OCI-LY7 (cell line): ENCODE data around the gene LOXHD1. TPM values are rescaled to one million over a fixed set of nuclear protein-coding genes. Genes with fewer than 3 reads are reported as not detected.

ENCODE experiments used
- BruUV-seq: library from RNA; stranded (reverse); fragments of 400-500 nt; replicated peaks from 2 replicates; lab custom pipeline; 2021; lab: Mats Ljungman, UMichigan
- CTCF ChIA-PET: fragments of 300-600 bp; sonication (Branson Sonifier 250); formaldehyde crosslinking; loops from one replicate; lab custom pipeline; 2022; ENCODE audit warnings: antibody characterized with exemption; ENCODE audit not compliant: unreplicated experiment; lab: Charles Lee
- POLR2A ChIA-PET: fragments of 300-600 bp; sonication (Branson Sonifier 250); formaldehyde crosslinking; loops from one replicate; lab custom pipeline; 2022; ENCODE audit warnings: antibody characterized with exemption; lab: Charles Lee
- DNase-seq: peaks from one replicate; pipeline ENCODE4 v3.0.0-alpha.2; 2015; ENCODE audit warnings: low spot score
- H2AFZ ChIP-seq: fragments of 200-600 bp; sonication (generic), shearing (Covaris generic); 2 replicates; pipeline ENCODE4 v1.6.1; 2014; ENCODE audit warnings: mild to moderate bottlenecking, antibody characterized with exemption, low read length, moderate library complexity
- H3K27ac ChIP-seq: fragments of 200-600 bp; sonication (generic); 2 replicates; pipeline ENCODE4 v1.5.1; 2014; ENCODE audit warnings: mixed run types, low read depth, mild to moderate bottlenecking, moderate library complexity, low read length, inconsistent platforms; ENCODE audit not compliant: poor library complexity, severe bottlenecking
- H3K36me3 ChIP-seq: fragments of 200-600 bp; sonication (generic); 2 replicates; pipeline ENCODE4 v1.6.1; 2014; ENCODE audit warnings: mild to moderate bottlenecking, antibody characterized with exemption, low read length, moderate library complexity, mixed read lengths; ENCODE audit not compliant: insufficient read depth
- H3K4me1 ChIP-seq: fragments of 200-600 bp; sonication (generic); 2 replicates; pipeline ENCODE4 v1.5.1; 2014; ENCODE audit warnings: mild to moderate bottlenecking, low read length; ENCODE audit not compliant: insufficient read depth, poor library complexity, severe bottlenecking
- H3K4me2 ChIP-seq: fragments of 200-600 bp; sonication (generic); 2 replicates; pipeline ENCODE4 v1.6.1; 2014; ENCODE audit warnings: mild to moderate bottlenecking, low read length
- H3K4me3 ChIP-seq: fragments of 200-600 bp; sonication (generic); 2 replicates; pipeline ENCODE4 v1.5.1; 2014; ENCODE audit warnings: mild to moderate bottlenecking, low read depth, low read length; ENCODE audit not compliant: poor library complexity, severe bottlenecking
- H3K79me2 ChIP-seq: fragments of 200-600 bp; sonication (generic); 2 replicates; pipeline ENCODE4 v1.6.1; 2016; ENCODE audit warnings: low read depth, mild to moderate bottlenecking, low read length, moderate library complexity, mixed read lengths; ENCODE audit not compliant: insufficient read depth
- H3K9me2 ChIP-seq: fragments of 200-600 bp; sonication (generic); 2 replicates; pipeline ENCODE4 v1.6.1; 2016; ENCODE audit warnings: mild to moderate bottlenecking, low read length, mixed read lengths; ENCODE audit not compliant: insufficient read depth
- H3K9me3 ChIP-seq: fragments of 200-600 bp; sonication (generic); 2 replicates; pipeline ENCODE4 v1.6.1; 2014; ENCODE audit warnings: mild to moderate bottlenecking, mixed run types, low read length, mixed read lengths
- H4K20me1 ChIP-seq: fragments of 200-600 bp; sonication (generic); 2 replicates; pipeline ENCODE4 v1.6.1; 2014; ENCODE audit warnings: mild to moderate bottlenecking, antibody characterized with exemption, low read length, moderate library complexity, mixed read lengths; ENCODE audit not compliant: insufficient read depth
- CTCF ChIP-seq: fragments of 200-600 bp; sonication (generic); conservative IDR thresholded peaks from 2 replicates; pipeline ENCODE4 v1.5.1; 2014; ENCODE audit warnings: mild to moderate bottlenecking, antibody characterized with exemption, low read length, moderate library complexity, mixed read lengths
- EZH2phosphoT487 ChIP-seq: fragments of 200-600 bp; sonication (generic); IDR thresholded peaks from 2 replicates; pipeline ENCODE4 v1.6.1; 2018; ENCODE audit warnings: low read depth, borderline replicate concordance, mild to moderate bottlenecking, mixed run types, antibody characterized with exemption, low read length, moderate library complexity, mixed read lengths
- intact Hi-C: fragments of 100-400 bp; cut with micrococcal nuclease; formaldehyde crosslinking; loops from one replicate; pipeline ENCODE4 v1.10.0; 2022; ENCODE audit not compliant: unreplicated experiment
- total RNA-seq, 2 experiments: library from RNA; depleted of rRNA in 1 of 2; stranded (reverse); fragments of >200 nt in 1 of 2; shearing (Covaris generic) in 1 of 2; gene quantifications; 2 replicates each; pipeline ENCODE4 v1.2.3, GENCODE V29; 2014 to 2022

LOXHD1 gene
- total RNA-seq, 2 experiments from 2014 or later, result not detected

- no peak for TF ChIP-seq CTCF
- TF ChIP-seq EZH2phosphoT487, result no peak
- POLR2A ChIA-PET, result no interaction called here
- H3K9me3 ChIP-seq, result no peaks in the 10 kb centered on the region
Measured at GRCh38 chr18:46688853-46689525, 32.0 kb upstream of the LOXHD1 start.

GRCh38 chr18:46686186-46686585, 29.2 kb upstream of the LOXHD1 start:
- no TSS peak for BruUV-seq
- Histone ChIP-seq H3K9me3 (no peaks in the 10 kb centered on the region), H3K4me3 (no peak overlapping the region), H3K4me2 (no peak overlapping the region), H3K27ac (no peak overlapping the region), H4K20me1 (no peaks in the 10 kb centered on the region), H3K9me2 (no peaks in the 10 kb centered on the region), H3K79me2 (no peaks in the 10 kb centered on the region), H3K36me3 (no peaks in the 10 kb centered on the region), H3K4me1 (peaks cover 14% of the 10 kb centered on the region), H2AFZ (no peak overlapping the region)
- POLR2A ChIA-PET, result no interaction called here
- no peak for TF ChIP-seq CTCF
- no peak for TF ChIP-seq EZH2phosphoT487
- intact Hi-C loops, result no loop called here
- no peak for DNase-seq
- CTCF ChIA-PET, result no interaction called here

More at GRCh38 chr18:46688853-46689525, 32.0 kb upstream of the LOXHD1 start:
- Histone ChIP-seq H4K20me1 (no peaks in the 10 kb centered on the region), H3K36me3 (no peaks in the 10 kb centered on the region), H3K79me2 (no peaks in the 10 kb centered on the region), H3K4me3 (no peak overlapping the region), H2AFZ (no peak overlapping the region), H3K27ac (no peak overlapping the region), H3K4me1 (no peaks in the 10 kb centered on the region), H3K4me2 (no peak overlapping the region), H3K9me2 (no peaks in the 10 kb centered on the region)
- no peak for DNase-seq
- CTCF ChIA-PET, result no interaction called here
- no TSS peak for BruUV-seq
- intact Hi-C loops, result no loop called here

- no peak for DNase-seq
- CTCF ChIA-PET, result no interaction called here
- Histone ChIP-seq H3K27ac (no peak overlapping the region), H3K9me3 (no peaks in the 10 kb centered on the region), H4K20me1 (no peaks in the 10 kb centered on the region), H3K36me3 (no peaks in the 10 kb centered on the region), H3K9me2 (no peaks in the 10 kb centered on the region), H2AFZ (no peak overlapping the region), H3K4me3 (no peak overlapping the region), H3K4me2 (no peak overlapping the region), H3K4me1 (peaks cover 44% of the 10 kb centered on the region), H3K79me2 (no peaks in the 10 kb centered on the region)
- POLR2A ChIA-PET, result no interaction called here
- BruUV-seq, result no TSS peak
- intact Hi-C loops, result no loop called here
- TF ChIP-seq CTCF (no peak), EZH2phosphoT487 (no peak)
Measured at GRCh38 chr18:46683252-46683651, 26.2 kb upstream of the LOXHD1 start.
